ENCODE measurements around the gene PLXNA4. TPM values are rescaled to one million over a fixed set of nuclear protein-coding genes. Genes with fewer than 3 reads are reported as not detected.
A peak's percentile ranks its signal among the peaks of the same experiment; 100 is the strongest.

PLXNA4 gene
- total and polyA plus RNA-seq, 2 experiments from 2014 or later: 7.3 to 33.3 TPM

DNA sequence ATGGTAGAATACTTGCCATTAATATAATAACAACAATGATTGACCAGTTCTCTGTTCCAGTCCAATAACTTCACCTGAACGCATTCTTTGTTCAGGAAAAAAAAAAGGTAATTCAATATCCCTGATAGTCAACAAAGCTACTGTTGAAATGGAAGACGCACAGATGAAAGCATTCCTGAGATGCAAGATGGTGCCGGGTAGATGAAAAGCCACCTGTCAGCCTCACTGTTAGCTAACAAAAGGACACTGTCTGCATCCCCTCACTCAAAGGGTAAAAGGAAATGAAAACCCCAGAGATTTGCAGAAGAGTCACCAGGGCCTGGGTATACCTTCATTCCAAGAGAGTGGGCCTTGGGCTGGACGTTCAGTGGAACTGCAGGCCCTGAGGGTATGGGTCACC lies 357.4 kb downstream of the PLXNA4 start:
- Histone ChIP-seq H3K27ac (no peak overlapping the region), H3K9me3 (ENCODE audit: low read depth) (no peaks in the 10 kb centered on the region), H3K27me3 (no peaks in the 10 kb centered on the region), H3K4me1 (ENCODE audit: low read depth) (peaks cover 3% of the 10 kb centered on the region), H3K36me3 (peaks cover 6% of the 10 kb centered on the region), H3K4me3 (no peak overlapping the region)
- TF ChIP-seq, protein P1, sequence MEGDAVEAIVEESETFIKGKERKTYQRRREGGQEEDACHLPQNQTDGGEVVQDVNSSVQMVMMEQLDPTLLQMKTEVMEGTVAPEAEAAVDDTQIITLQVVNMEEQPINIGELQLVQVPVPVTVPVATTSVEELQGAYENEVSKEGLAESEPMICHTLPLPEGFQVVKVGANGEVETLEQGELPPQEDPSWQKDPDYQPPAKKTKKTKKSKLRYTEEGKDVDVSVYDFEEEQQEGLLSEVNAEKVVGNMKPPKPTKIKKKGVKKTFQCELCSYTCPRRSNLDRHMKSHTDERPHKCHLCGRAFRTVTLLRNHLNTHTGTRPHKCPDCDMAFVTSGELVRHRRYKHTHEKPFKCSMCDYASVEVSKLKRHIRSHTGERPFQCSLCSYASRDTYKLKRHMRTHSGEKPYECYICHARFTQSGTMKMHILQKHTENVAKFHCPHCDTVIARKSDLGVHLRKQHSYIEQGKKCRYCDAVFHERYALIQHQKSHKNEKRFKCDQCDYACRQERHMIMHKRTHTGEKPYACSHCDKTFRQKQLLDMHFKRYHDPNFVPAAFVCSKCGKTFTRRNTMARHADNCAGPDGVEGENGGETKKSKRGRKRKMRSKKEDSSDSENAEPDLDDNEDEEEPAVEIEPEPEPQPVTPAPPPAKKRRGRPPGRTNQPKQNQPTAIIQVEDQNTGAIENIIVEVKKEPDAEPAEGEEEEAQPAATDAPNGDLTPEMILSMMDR (IDR thresholded peaks at IDR 0.05; ENCODE audit: low read depth, low read length): no peak
- no peak for DNase-seq (ENCODE audit: low read depth in 1 of 2, low spot score in 1 of 2)

- Histone ChIP-seq H3K4me1 (ENCODE audit: low read depth) (peaks cover 5% of the 10 kb centered on the region), H3K9me3 (ENCODE audit: low read depth) (no peaks in the 10 kb centered on the region), H3K36me3 (no peaks in the 10 kb centered on the region), H3K27me3 (no peaks in the 10 kb centered on the region), H3K27ac (no peak overlapping the region), H3K4me3 (no peak overlapping the region)
- DNase-seq (ENCODE audit: low read depth in 1 of 2, low spot score in 1 of 2): no peak
- TF ChIP-seq, protein P1 (IDR thresholded peaks at IDR 0.05; ENCODE audit: low read depth, low read length): no peak
Observed at GRCh38 chr7:132216847-132217525, 359.3 kb downstream of the PLXNA4 start.

- Histone ChIP-seq H3K4me3 (no peak overlapping the region), H3K4me1 (ENCODE audit: low read depth) (peaks cover 5% of the 10 kb centered on the region)
- TF ChIP-seq, protein P1 (IDR thresholded peaks at IDR 0.05; ENCODE audit: low read depth, low read length): no peak
Observed at GRCh38 chr7:132214452-132214851, 361.8 kb downstream of the PLXNA4 start.

GRCh38 chr7:132213583-132213982 lies 362.7 kb downstream of the PLXNA4 start:
- Histone ChIP-seq H3K9me3 (ENCODE audit: low read depth) (no peaks in the 10 kb centered on the region), H3K27me3 (no peaks in the 10 kb centered on the region), H3K4me1 (ENCODE audit: low read depth) (peaks cover 13% of the 10 kb centered on the region), H3K27ac (no peak overlapping the region), H3K4me3 (no peak overlapping the region), H3K36me3 (no peaks in the 10 kb centered on the region)
- DNase-seq (ENCODE audit: low read depth in 1 of 2, low spot score in 1 of 2): peak in 1 of 2 donors; percentile 19
- TF ChIP-seq, protein P1 (IDR thresholded peaks at IDR 0.05; ENCODE audit: low read depth, low read length): no peak

More at GRCh38 chr7:132214452-132214851, 361.8 kb downstream of the PLXNA4 start:
- Histone ChIP-seq H3K36me3 (no peaks in the 10 kb centered on the region), H3K9me3 (ENCODE audit: low read depth) (no peaks in the 10 kb centered on the region), H3K27me3 (no peaks in the 10 kb centered on the region), H3K27ac (no peak overlapping the region)
- DNase-seq (ENCODE audit: low read depth in 1 of 2, low spot score in 1 of 2): no peak

DNA sequence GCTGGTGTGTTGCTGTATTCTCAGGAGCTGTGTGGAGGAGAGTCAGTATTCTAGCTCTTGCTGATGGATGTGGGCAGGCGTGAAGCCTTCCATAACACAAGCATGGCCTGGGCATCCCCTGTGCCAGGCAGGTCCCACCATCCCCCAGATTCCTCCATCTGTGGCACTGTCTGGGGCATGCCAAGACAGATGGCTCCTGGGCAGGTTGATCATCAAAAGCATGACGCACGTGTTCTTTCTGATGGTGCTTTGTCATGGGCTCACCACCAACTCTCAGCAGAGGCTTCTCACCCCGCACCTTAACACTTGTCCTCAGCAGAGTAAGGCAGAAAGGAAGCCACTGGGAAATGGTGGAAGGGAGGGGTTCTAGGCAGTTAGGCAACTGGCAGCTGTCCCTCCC lies 364.3 kb downstream of the PLXNA4 start:
- H3K27ac ChIP-seq: no peak overlapping the region
- no peak for DNase-seq (ENCODE audit: low read depth in 1 of 2, low spot score in 1 of 2)
- no peaks in the 10 kb centered on the region for H3K36me3 ChIP-seq
- TF ChIP-seq, protein P1 (IDR thresholded peaks at IDR 0.05; ENCODE audit: low read depth, low read length): no peak
- no peaks in the 10 kb centered on the region for H3K27me3 ChIP-seq
- no peak overlapping the region for H3K4me3 ChIP-seq
- peaks cover 29% of the 10 kb centered on the region for H3K4me1 ChIP-seq (ENCODE audit: low read depth)
- no peaks in the 10 kb centered on the region for H3K9me3 ChIP-seq (ENCODE audit: low read depth)
